Activated naive CD4-positive, alpha-beta T cell treated with Interleukin-2 at 50 U/mL for 16 hours (primary cell): Measurements from ENCODE around the gene SCFD1.
"Not testable (repeated sequence)": the region's sequence is repeated elsewhere in the genome, so short reads cannot be mapped to it uniquely, and the experiment has no call there.

Experiments used
- DNase-seq: peaks from one replicate; pipeline ENCODE4 v3.0.0-alpha.2; 2020

Gene SCFD1, protein sequence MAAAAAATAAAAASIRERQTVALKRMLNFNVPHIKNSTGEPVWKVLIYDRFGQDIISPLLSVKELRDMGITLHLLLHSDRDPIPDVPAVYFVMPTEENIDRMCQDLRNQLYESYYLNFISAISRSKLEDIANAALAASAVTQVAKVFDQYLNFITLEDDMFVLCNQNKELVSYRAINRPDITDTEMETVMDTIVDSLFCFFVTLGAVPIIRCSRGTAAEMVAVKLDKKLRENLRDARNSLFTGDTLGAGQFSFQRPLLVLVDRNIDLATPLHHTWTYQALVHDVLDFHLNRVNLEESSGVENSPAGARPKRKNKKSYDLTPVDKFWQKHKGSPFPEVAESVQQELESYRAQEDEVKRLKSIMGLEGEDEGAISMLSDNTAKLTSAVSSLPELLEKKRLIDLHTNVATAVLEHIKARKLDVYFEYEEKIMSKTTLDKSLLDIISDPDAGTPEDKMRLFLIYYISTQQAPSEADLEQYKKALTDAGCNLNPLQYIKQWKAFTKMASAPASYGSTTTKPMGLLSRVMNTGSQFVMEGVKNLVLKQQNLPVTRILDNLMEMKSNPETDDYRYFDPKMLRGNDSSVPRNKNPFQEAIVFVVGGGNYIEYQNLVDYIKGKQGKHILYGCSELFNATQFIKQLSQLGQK

DNA sequence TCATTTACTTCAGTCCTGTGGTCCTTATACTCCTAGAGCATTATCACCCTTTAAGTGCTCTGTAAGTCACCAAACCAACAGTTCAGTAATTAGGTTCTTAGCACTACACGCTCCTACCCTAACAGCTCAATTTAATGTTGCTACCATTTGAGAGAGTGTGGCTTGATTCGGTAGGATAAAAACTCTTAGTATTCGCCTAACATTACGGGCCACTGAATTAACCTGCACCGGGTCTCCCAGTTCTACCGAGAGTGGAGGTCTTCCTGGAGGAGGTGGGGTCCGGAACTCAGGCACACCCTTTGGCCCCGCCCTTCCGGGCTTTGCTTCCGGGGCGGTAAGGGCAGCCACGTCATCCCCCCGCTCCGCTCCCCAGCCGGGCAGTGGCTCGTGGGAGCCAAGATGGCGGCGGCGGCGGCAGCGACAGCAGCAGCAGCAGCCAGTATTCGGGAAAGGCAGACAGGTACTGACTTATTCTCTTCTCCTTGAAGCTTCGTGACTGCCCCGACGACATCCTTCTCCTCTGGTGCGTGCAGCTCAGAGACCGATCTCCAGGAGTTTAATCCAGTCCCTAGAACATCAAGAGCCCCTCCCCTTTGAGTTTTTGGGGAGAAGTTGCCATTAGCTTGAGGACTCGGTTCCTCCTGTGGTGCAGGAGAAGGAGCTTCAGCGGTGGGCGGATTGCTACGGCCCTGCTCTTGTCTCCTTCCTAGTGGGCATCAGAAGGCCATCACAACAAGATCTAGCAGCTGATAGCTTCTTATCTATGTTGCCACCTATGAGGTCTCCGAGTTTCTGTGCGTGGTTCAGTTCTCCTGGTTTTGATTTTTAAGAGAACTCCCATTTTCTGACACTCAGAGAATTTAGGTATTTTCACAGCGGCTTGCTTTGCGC is at the start of gene SCFD1:
SCFD1 (plus strand) TSS at position 380 of the 891 bp plus-strand sequence; CDS start at position 400, 20 bp downstream.
- DNase-seq: peak; percentile 95

DNA sequence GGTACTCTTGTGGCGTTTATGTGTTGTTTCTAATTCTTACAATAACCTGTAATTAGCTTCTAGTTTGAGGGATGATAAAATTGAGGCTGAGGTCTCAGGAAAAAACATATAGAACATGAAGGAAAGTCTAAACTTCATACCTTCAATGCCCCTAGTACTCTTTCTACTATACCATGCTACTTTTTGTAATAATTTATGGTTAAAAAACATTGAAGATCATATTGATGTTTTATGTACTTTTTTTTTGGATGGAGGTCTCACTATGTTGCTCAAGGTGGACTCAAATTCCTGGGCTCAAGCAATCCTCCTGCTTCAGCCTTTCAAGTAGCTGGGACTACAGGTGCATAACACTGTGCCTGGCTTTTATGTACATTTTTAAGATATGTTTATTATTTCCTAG is 49.3 kb upstream of the SCFD1 start:
- no peak for DNase-seq

DNA sequence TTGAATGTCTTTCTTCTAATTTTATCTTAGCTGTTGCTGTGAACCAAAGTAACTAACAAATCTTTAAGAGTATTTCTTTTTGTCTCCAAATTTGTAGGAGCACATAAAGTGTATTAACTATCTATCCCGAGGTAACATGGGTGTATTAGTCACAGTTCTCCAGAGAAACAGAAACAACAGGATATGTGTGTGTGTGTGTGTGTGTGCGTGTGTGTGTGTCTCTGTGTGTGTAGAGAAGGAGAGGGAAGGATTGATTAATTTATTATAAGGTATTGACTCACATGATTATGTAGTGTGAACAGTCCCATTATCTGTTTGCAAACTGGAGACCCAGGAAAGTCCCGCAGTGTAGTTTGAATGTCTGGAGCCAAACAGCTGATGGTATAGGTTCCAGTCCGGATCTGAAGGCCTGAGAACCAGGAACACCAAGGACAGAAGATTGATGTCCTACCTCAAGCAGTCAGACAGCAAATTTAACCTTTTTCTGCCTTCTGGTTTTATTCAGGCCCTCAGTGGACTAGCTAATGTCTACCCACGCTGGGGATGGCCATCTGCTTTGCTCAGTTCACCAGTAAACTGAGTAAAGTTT is 48.8 kb upstream of the SCFD1 start:
- DNase-seq: no peak

DNA sequence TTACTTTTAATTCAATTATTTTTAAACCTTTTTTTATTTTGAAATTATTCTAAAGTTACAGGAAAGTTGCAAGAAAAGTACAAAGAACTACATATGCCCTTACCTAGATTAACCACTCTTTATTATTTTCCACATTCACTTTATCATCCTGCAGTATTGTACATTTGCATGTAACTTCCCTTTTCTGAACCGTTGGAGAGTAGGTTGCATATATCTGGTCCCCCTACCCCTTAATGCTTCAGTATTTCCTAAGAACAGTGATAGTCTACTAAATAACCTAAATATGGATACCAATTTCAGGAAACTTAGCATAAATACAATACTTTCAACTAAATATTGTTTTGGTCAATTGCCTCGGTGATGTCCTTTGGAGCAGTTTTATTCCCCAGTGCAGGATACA is 48.2 kb upstream of the SCFD1 start:
- DNase-seq: no peak

DNA sequence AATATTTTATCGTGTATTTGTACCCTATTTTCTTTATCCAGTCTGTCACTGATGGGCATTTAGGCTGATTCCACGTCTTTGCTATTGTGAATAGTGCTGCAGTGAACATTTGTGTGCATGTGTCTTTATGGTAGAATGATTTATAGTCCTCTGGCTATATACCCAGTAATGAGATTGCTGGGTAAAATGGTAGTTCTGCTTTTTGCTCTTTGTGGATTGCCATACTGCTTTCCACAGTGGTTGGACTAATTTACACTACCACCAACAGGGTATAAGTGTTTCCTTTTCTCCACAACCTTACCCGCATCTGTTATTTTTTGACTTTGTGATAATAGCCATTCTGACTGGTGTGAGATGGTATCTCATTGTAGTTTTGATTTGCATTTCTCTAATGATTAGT is 47.3 kb upstream of the SCFD1 start:
- not testable (repeated sequence) for DNase-seq

DNA sequence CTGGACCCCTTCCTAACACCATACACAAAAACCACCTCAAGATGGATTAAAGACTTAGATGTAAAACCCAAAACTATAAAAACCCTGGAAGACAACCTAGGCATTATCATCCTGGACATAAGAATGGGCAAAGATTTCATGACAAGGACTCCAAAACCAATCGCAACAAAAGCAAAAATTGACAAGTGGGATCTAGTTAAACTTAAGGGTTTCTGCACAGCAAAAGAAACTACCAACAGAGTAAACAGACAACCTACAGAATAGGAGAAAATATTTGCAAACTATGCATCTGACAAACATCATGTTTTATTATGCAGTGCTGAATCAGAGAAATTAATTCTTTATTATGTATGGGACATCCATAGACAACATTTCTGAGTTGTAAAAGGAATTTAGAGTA is 45.8 kb upstream of the SCFD1 start:
- not testable (repeated sequence) for DNase-seq

DNA sequence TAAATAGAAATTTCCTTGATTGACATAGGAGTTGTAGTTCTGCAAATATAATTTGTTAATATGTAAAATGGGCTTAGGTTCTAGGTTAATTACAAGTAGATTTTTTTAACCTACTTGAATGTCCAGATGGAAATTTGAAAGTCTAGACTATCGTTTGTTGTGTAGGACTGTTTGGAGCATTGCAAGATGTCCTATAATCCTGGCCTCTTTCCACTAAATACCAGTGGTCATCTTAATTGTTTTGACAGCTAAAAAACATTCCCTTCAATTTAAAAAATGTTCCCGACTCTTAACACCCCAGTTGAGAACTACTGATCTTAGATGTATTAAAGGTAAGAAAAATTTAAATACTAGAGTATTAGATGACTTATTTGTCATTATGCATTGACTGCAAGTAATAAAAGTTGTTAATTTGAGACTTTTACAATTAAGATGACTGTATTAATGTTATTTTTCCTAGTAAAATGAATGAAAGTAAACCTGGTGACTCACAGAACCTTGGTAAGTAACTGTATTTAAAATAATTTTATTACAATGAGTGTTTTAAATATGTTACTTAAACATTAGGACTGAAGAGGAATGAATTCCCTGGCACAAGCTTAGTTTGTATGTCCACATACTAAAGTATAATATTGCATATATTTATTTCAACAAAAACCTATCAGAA is 41.4 kb upstream of the SCFD1 start:
- no peak for DNase-seq

DNA sequence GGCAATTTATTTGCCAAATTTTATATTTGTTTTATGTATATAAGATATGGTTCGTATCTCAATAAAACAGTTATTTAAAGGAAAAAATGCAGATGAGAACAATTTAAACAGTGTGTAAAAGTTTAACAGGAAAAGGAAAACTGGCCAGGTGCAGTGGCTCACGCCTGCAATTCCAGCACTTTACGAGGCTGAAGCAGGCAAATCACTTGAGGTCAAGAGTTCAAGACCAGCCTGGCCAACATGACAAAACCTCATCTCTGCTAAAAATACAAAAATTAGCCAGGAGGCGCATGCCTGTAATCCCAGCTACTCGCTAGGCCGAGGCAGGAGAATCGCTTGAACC is 40.9 kb upstream of the SCFD1 start:
- DNase-seq: no peak

DNA sequence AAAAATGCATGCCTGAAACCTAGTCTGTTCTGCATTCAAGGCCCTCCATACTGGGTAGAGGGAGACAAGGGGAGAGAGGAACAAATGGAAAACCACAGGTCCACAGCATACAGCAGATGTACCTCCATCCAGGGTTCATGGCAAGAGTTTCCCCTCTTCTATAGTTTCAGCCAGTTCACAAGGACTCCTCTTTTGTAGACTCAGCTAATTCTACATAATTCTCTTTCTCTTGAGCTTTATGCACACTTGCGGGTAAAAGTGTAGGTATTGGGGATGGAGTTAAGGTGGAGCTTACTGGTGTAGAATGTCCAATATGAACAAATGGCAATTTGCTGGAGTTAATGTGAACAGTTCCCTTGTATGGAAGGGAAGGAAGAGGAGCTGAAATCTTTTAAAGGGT is 39.7 kb upstream of the SCFD1 start:
- no peak for DNase-seq

DNA sequence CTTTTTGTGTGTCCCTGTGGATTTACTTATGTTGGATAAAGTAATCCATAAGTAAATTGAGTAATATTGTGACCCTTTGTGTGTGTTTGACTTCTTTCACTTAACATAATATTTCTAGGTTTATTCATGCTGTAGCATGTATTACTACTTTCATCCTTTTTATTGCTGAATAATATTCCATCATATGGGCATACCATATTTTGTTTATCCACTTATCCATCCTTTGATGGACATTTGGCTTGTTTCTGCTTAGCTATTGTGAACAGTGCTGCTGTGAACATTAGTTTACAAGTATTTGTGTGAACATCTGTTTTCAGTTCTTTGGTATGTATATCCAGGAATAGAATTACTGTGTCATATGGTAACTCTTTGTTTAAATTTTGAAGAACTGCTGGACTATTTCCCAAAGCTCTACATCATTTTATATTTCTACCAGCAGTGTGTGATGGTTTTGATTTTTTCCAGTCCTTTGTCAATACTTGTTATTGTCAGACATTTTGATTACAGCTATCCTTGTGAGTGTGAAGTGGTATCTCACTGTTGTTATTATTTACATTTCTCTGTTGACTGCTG is 38.0 kb upstream of the SCFD1 start:
- no peak for DNase-seq

DNA sequence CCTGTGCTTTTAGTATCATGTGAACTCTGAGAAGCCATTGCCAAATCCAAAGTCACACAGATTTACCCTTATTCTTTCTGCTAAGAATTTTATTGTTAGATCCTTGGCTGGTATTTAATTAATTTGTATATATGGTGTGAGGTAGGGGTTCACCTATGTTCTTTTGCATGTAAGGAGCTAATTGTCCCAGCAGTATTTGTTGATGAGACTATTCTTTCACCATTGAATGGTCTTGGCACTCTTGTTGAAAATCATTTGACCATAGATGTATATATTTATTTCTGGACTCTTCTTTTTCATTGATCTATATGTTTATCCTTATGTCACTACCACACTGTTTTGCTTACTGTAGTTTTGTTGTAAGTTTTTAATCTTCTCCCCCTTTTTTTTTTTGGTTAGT is 36.9 kb upstream of the SCFD1 start:
- DNase-seq: no peak

DNA sequence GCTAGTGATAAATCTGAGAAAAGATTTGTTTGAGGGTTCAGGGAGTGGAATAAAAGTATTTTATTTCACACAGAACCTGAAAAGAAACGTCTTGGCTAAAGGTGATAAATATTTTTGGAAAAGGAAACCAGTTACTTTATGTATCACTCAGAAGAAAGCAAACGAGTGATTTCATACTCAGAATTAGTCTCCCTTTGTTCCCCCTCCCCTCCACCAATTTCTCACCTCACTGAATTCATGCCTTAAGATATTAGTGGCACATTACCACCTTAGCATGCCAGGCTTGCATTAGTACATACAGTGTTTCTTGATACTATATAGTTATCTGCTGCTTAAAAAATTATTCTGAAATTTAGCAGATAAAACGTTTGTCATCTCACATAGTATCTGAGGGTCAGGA is 35.0 kb upstream of the SCFD1 start:
- DNase-seq: no peak

DNA sequence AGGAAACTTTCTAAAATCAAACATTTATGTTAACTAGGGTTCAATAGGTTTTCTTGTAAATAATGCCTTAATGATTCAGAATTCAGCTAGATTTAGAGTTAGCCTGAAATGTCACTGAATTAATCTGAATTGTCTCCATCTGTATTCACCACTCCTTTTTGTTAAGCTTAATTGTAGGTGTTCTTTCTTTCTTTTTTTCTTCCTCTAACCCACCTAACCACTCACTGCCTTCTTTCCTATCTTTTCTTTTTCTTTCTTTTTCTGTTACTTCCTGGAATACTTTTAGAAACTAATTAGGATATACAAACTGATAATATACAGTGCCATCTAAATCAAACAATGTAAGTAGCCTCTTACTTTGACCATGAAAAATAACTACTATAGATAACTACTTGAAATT is 33.2 kb upstream of the SCFD1 start:
- no peak for DNase-seq

DNA sequence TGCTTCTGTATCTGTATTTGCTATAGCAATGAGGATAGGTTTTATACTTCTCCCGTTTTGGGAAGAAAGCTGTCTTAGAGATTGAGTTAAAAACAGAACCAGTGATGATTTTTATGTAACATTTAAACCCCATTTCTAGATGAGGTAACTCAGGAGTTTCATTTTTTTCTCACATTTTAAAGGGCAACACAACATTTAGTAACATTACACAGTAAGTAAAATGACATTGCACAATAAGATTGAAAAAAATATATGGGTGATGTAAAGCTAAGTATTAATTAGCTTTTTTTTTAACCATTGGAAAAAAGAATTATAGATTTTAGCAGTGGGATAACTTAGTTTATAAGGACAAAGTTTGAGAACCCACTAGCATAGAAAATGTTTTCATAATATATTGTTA is 25.2 kb upstream of the SCFD1 start:
- no peak for DNase-seq

DNA sequence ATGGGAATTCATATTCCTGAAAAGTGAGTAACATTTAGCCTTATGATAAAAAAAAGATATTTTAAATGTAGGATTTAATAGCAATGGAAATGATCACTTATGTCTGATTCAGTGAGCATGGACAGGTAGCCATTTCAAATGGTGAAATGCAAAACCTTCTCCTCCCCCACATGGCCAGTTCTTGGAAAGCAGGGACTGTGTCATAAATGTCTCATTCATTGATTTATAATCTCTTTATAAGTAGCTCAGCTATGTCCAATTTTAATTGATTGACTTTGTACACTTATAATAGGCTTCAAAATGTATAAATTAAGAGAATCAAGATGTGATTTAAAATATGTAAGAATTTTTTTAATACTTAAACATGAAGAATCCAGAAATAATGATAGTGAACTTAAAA is 24.6 kb upstream of the SCFD1 start:
- DNase-seq: no peak

DNA sequence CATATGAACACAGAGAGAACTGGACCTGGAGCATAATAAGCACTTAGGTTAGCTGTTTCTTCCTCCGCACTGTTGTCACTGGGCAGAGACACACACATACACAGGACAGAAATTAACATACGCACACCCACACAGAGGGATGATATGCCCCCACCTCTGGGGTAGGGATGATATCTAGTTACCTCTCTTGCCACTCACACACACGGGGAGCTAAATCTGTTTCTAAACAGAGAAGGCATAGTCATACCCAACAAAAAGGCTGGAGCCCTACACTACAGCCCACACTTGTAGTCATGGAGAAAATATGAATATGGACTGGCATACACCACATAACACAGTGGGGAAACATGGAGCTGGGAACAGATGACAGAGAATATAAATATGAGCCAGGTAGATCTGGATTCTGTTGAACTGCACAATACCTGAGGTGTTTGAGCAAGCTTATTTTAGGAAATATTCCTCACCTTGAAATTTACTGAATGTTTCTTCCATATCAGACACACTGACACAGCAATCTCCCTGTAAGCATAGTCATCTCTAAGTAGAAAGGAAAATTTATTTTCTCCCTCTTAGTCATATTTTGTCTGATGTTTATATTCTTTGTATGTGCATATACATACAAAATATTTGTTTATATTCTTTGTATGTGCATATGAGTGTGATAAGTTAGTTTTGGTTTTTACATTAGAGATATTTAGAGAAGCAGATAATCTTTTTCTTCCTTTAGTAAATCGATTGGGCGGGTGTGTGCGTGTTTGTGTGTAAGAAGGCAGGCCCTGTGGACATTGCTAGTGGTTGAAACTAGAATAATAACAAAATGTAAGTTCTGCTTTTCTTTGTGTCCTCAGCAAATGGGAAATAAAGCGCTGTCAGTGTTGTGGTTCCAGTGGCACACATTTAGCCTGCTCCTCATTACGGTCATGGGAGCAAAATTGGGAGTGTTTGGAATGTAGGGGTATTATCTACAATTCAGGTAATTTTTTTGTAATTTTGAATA is 20.9 kb upstream of the SCFD1 start:
- DNase-seq: no peak

DNA sequence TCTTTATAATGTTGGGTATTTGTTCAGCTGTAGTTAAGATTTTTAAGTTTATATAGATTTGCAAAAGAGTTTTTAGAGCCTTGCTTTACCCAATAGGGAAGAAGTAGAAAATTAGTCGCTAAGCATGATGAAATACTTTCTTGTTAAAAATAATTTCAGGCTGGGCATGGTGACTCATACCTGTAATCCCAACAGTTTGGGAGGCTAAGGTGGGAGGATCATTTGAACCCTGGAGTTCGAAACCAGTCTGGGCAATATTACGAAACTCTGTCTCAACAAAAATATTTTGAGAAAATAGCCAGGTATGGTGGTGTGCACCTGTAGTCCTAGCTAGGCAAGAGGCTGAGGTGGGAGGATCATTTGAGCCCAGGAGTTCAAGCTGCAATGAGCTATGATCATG is 18.7 kb upstream of the SCFD1 start:
- DNase-seq: no peak

DNA sequence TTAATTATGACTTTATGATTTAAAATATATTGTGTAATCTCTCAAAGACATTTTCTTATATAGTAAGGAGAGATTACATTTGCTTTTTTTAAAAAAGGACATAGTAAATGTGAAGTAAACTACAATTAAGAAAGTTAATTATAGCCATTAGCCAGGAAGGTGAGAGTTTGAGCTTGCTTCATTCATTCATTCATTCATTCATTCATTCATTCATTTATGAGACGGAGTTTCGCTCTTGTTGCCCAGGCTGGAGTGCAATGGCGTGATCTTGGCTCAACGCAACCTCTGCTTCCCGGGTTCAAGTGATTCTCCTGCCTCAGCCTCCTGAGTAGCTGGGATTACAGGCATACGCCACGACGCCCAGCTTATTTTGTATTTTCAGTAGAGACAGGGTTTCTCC is 17.4 kb upstream of the SCFD1 start:
- DNase-seq: not testable (repeated sequence)

DNA sequence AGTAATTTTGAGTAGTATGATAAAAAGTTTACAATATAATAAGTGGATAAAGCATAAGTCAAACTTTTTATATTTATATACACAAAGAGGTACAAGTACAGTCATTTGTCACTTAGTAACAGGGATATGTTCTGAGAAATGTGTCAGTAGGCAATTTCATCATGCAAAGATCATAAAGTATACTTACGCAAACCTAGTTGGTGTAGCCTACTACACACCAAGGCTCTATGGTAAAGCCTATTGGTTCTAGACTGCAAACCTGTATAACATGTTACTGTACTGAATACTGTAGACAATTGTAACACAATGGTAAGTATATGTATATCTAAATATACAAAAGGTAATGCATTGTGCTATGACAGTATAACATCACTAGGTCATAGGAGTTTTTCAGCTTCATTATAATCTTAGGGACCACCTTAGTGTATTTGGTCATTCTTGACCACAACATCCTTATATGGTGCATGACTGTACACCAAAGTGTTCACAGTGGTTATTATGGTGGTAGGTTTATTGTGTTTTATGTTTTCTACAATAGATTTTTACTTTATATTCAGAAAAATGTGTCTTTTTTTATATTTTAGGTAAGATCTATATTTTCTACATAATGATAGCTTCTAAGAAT is 14.9 kb upstream of the SCFD1 start:
- no peak for DNase-seq

DNA sequence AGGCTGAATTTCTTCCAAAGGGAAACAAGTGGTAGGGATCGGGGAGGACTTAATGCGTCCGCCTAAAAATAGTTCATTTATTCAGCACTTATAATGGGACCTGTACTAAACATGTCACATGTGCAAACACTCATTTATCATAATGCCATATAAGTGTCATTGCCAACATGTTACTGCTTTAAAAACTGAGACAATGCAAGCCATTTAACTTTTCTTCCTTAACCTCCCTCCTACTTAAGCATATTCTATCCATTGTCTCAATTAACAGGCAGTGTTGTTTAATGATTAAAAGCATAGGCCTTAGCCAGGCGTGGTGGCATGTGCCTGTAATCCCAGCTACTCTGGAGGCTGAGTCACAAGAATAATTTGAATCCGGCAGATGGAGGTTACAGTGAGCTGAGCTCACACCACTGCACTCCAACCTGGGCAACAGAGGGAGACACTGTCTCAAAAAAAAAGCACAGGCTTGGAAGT is 13.5 kb upstream of the SCFD1 start:
- no peak for DNase-seq
